K562 (cell line): ENCODE measurements around the gene CTU1. TPM values are rescaled to one million over a fixed set of nuclear protein-coding genes. Genes with fewer than 3 reads are reported as not detected.
A peak's percentile ranks its signal among the peaks of the same experiment; 100 is the strongest.

Source experiments
- CCAR2 ChIP-seq: fragments of 200-400 bp; formaldehyde crosslinking; IDR thresholded peaks from 2 replicates; pipeline ENCODE4 v1.6.1; 2017; ENCODE audit warnings: mild to moderate bottlenecking, low read depth, low read length
- E2F5 ChIP-seq: sonication (generic); formaldehyde crosslinking; IDR thresholded peaks from 2 replicates; pipeline ENCODE4 v1.8.0; 2022; ENCODE audit warnings: mild to moderate bottlenecking, missing genetic modification reagents
- ELK1 ChIP-seq: sonication (generic); formaldehyde crosslinking; IDR thresholded peaks from 2 replicates; pipeline ENCODE4 v1.8.1; 2022; ENCODE audit warnings: missing genetic modification reagents
- MTA3 ChIP-seq: fragments of 450-650 bp; formaldehyde crosslinking; IDR thresholded peaks from 2 replicates; pipeline ENCODE4 v1.6.1; 2017; ENCODE audit warnings: mild to moderate bottlenecking, borderline replicate concordance
- OTX1 ChIP-seq: fragments of 450-650 bp; formaldehyde crosslinking; IDR thresholded peaks from 2 replicates; pipeline ENCODE4 v1.4.0; 2022; ENCODE audit warnings: mild to moderate bottlenecking
- RNF219 ChIP-seq: fragments of 250-450 bp; sonication (Bioruptor Pico); IDR thresholded peaks from 2 replicates; pipeline ENCODE4 v1.5.0; 2022; ENCODE audit warnings: mild to moderate bottlenecking
- SP2 ChIP-seq: IDR thresholded peaks from 2 replicates; pipeline ENCODE4 v1.6.1; 2011; ENCODE audit warnings: mild to moderate bottlenecking, low read depth, low read length, moderate library complexity; ENCODE audit not compliant: poor library complexity, severe bottlenecking; ENCODE audit errors: extremely low read depth
- ZBTB49 ChIP-seq: sonication (generic); formaldehyde crosslinking; IDR thresholded peaks from 2 replicates; pipeline ENCODE4 v1.8.0; 2022; ENCODE audit warnings: missing genetic modification reagents, mild to moderate bottlenecking, borderline replicate concordance
- polyA plus RNA-seq, 8 experiments: library from polyadenylated mRNA; depleted of rRNA in 4 of 8; stranded (reverse) in 5 of 8; unstranded in 3 of 8; fragments of >200 nt; fragmentation: Nextera tagmentation in 2 of 8; fragmentation: Illumina TruSeq in 1 of 8; extraction: Ambion mirVana in 2 of 8; extraction: Trizol in 1 of 8; gene quantifications; 2 replicates each; pipeline versions ENCODE4 v1.2.1 to v1.2.3, GENCODE V29; 2011 to 2014; ENCODE audit warnings: inconsistent platforms in 1 of 8, missing spikeins in 1 of 8
- total RNA-seq, 7 experiments: library from RNA; depleted of rRNA in 6 of 7; stranded (reverse); fragments of >200 nt in 6 of 7; fragmentation: Illumina TruSeq in 2 of 7; extraction: Trizol in 2 of 7; gene quantifications; 2 replicates each; pipeline versions ENCODE4 v1.2.1 to v1.2.3, GENCODE V29; 2011 to 2021; ENCODE audit warnings: low replicate concordance in 1 of 7
- TF ChIP-seq, protein P1 (sequence below): fragments of 250-450 bp; sonication (Bioruptor Pico); IDR thresholded peaks from 2 replicates; pipeline ENCODE4 v1.4.0; 2020; ENCODE audit warnings: mild to moderate bottlenecking, moderate library complexity
- TF ChIP-seq, protein P2 (sequence below), 2 experiments: fragments of 150-350 bp in 1 of 2; IDR thresholded peaks; 2 replicates each; pipeline ENCODE4 v1.6.1; 2012 to 2016; ENCODE audit warnings: low read depth in 2 of 2, low read length in 2 of 2, mild to moderate bottlenecking in 1 of 2, moderate library complexity in 1 of 2

The CTU1 gene
- total and polyA plus RNA-seq, 9 of the 15 experiments (the other 6 are each of a cell fraction or from before 2014, with no cell fraction given): 0.03 to 18.4 (median 2.3) TPM; not detected in 1

DNA sequence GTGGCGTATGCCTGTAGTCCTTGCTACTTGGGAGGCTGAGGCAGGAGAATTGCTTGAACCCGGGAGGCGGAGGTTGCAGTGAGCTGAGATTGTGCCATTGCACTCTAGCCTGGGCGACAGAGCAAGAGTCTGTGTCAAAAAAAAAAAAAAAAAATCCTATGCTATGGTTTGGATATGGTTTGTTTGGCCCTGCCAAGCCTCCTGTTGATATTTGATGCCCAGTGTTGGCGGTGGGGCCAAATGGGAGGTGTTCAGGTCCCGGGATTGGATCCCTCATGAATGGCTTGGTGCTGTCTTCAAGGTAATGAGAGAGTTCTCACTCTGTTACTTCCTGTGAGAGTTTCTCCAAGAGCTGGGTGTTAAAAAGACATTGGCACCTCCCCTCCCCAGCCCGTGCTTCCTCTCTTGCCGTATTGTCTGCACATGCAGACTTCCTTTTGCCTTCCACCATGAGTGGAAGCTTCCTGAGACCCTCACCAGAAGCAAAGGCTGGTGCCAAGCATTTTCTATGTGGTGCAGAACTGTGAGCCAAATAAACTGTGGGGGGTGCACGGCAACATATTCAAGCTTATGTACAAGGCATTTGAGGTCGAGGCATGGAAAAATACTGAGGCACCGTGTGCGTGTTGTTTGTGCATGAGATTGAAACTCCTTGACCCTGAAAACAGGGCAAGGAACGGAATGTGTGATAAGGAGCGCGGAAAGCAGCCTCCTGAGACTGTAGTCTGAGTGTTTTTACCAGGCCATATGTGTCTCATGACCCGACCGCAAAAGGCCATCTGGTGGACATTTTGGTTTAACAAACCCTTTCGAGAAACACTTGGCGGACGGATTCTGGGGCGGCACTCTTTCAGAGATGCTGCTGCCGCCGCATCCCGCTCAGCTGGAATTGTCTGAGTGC lies 23.8 kb upstream of the CTU1 start (continued):
- TF ChIP-seq RNF219 (CRISPR knock-in tag): no peak
- TF ChIP-seq MTA3: peak; percentile 37; the same call in 1 of the 2 replicates
- no peak for TF ChIP-seq SP2
- no peak for TF ChIP-seq CCAR2
- TF ChIP-seq OTX1: no peak
- TF ChIP-seq ZBTB49: 0 out of 2 replicates have a peak, but pooled peaks have one; percentile 21
- TF ChIP-seq ELK1: no peak
- TF ChIP-seq, protein P1, sequence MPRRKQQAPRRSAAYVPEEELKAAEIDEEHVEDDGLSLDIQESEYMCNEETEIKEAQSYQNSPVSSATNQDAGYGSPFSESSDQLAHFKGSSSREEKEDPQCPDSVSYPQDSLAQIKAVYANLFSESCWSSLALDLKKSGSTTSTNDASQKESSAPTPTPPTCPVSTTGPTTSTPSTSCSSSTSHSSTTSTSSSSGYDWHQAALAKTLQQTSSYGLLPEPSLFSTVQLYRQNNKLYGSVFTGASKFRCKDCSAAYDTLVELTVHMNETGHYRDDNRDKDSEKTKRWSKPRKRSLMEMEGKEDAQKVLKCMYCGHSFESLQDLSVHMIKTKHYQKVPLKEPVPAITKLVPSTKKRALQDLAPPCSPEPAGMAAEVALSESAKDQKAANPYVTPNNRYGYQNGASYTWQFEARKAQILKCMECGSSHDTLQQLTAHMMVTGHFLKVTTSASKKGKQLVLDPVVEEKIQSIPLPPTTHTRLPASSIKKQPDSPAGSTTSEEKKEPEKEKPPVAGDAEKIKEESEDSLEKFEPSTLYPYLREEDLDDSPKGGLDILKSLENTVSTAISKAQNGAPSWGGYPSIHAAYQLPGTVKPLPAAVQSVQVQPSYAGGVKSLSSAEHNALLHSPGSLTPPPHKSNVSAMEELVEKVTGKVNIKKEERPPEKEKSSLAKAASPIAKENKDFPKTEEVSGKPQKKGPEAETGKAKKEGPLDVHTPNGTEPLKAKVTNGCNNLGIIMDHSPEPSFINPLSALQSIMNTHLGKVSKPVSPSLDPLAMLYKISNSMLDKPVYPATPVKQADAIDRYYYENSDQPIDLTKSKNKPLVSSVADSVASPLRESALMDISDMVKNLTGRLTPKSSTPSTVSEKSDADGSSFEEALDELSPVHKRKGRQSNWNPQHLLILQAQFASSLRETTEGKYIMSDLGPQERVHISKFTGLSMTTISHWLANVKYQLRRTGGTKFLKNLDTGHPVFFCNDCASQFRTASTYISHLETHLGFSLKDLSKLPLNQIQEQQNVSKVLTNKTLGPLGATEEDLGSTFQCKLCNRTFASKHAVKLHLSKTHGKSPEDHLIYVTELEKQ: no peak
- TF ChIP-seq E2F5: no peak
- TF ChIP-seq, protein P2, sequence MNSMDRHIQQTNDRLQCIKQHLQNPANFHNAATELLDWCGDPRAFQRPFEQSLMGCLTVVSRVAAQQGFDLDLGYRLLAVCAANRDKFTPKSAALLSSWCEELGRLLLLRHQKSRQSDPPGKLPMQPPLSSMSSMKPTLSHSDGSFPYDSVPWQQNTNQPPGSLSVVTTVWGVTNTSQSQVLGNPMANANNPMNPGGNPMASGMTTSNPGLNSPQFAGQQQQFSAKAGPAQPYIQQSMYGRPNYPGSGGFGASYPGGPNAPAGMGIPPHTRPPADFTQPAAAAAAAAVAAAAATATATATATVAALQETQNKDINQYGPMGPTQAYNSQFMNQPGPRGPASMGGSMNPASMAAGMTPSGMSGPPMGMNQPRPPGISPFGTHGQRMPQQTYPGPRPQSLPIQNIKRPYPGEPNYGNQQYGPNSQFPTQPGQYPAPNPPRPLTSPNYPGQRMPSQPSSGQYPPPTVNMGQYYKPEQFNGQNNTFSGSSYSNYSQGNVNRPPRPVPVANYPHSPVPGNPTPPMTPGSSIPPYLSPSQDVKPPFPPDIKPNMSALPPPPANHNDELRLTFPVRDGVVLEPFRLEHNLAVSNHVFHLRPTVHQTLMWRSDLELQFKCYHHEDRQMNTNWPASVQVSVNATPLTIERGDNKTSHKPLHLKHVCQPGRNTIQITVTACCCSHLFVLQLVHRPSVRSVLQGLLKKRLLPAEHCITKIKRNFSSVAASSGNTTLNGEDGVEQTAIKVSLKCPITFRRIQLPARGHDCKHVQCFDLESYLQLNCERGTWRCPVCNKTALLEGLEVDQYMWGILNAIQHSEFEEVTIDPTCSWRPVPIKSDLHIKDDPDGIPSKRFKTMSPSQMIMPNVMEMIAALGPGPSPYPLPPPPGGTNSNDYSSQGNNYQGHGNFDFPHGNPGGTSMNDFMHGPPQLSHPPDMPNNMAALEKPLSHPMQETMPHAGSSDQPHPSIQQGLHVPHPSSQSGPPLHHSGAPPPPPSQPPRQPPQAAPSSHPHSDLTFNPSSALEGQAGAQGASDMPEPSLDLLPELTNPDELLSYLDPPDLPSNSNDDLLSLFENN (IDR thresholded peaks at IDR 0.05; ENCODE audit: low read depth in 2 of 2, low read length in 2 of 2): no peak
